Mononuclear cell (primary cell): ENCODE results near the gene PDIA4. TPM values are rescaled to one million over a fixed set of nuclear protein-coding genes. Genes with fewer than 3 reads are reported as not detected.
A peak's percentile ranks its signal among the peaks of the same experiment; 100 is the strongest.
"Not testable (repeated sequence)": the region's sequence is repeated elsewhere in the genome, so short reads cannot be mapped to it uniquely, and the experiment has no call there.

Source experiments
- H3K27me3 ChIP-seq: 2 replicates; pipeline ENCODE4 v1.6.0; 2011; ENCODE audit warnings: low read length, control low read depth; ENCODE audit not compliant: insufficient read depth
- H3K4me1 ChIP-seq: 2 replicates; pipeline ENCODE4 v1.5.1; 2011; ENCODE audit warnings: mild to moderate bottlenecking, low read length, control low read depth; ENCODE audit not compliant: insufficient read depth
- H3K4me3 ChIP-seq: 2 replicates; pipeline ENCODE4 v1.5.1; 2011; ENCODE audit warnings: mild to moderate bottlenecking, low read length, moderate library complexity
- H3K9me3 ChIP-seq: 2 replicates; pipeline ENCODE4 v1.5.1; 2011; ENCODE audit warnings: low read depth, mild to moderate bottlenecking, control low read depth, low read length
- total RNA-seq: library from RNA; depleted of rRNA; stranded (reverse); fragments of >200 nt; gene quantifications from one replicate; pipeline ENCODE4 v1.2.3, GENCODE V29; 2012

Gene PDIA4
- total RNA-seq, result 34.9 TPM

- no peaks in the 10 kb centered on the region for H3K9me3 ChIP-seq
- H3K4me3 ChIP-seq, result peak within 1 kb of the TSS; percentile 74
- peaks cover 31% of the 10 kb centered on the region for H3K4me1 ChIP-seq
Observed at GRCh38 chr7:149028346-149029109, at the start of gene PDIA4. PDIA4 (minus strand) TSS chr7:149028505; CDS start chr7:149028408, 97 bp downstream.

GRCh38 chr7:149077594-149077993 lies 49.3 kb upstream of the PDIA4 start:
- H3K27me3 ChIP-seq, result no peaks in the 10 kb centered on the region
- peaks cover 7% of the 10 kb centered on the region for H3K4me1 ChIP-seq
- no peaks in the 10 kb centered on the region for H3K9me3 ChIP-seq
- no peak overlapping the region for H3K4me3 ChIP-seq

More at GRCh38 chr7:149028346-149029109, at the start of gene PDIA4:
- H3K27me3 ChIP-seq, result no peaks in the 10 kb centered on the region

GRCh38 chr7:149075286-149075685 lies 47.0 kb upstream of the PDIA4 start:
- H3K4me1 ChIP-seq, result peaks cover 7% of the 10 kb centered on the region
- no peak overlapping the region for H3K4me3 ChIP-seq
- H3K27me3 ChIP-seq, result no peaks in the 10 kb centered on the region
- H3K9me3 ChIP-seq, result no peaks in the 10 kb centered on the region

GRCh38 chr7:149074116-149074885 lies 46.0 kb upstream of the PDIA4 start:
- Histone ChIP-seq H3K4me3 (no peak overlapping the region), H3K9me3 (no peaks in the 10 kb centered on the region), H3K27me3 (no peaks in the 10 kb centered on the region), H3K4me1 (peaks cover 7% of the 10 kb centered on the region)

GRCh38 chr7:149072438-149072775 lies 44.1 kb upstream of the PDIA4 start:
- H3K4me1 ChIP-seq, result peaks cover 7% of the 10 kb centered on the region
- H3K4me3 ChIP-seq, result no peak overlapping the region
- H3K27me3 ChIP-seq, result no peaks in the 10 kb centered on the region
- H3K9me3 ChIP-seq, result no peaks in the 10 kb centered on the region

GRCh38 chr7:149071641-149072437 lies 43.5 kb upstream of the PDIA4 start:
- H3K9me3 ChIP-seq, result no peaks in the 10 kb centered on the region
- peak overlapping the region; percentile 16 for H3K4me3 ChIP-seq
- H3K27me3 ChIP-seq, result no peaks in the 10 kb centered on the region

GRCh38 chr7:149071182-149071635 lies 42.9 kb upstream of the PDIA4 start:
- Histone ChIP-seq H3K4me1 (peaks cover 7% of the 10 kb centered on the region), H3K27me3 (no peaks in the 10 kb centered on the region), H3K9me3 (no peaks in the 10 kb centered on the region), H3K4me3 (peak overlapping the region; percentile 16)

More at GRCh38 chr7:149071641-149072437, 43.5 kb upstream of the PDIA4 start:
- peaks cover 7% of the 10 kb centered on the region for H3K4me1 ChIP-seq

GRCh38 chr7:149070372-149071125 lies 42.2 kb upstream of the PDIA4 start:
- Histone ChIP-seq H3K9me3 (no peaks in the 10 kb centered on the region), H3K4me1 (peaks cover 7% of the 10 kb centered on the region), H3K27me3 (no peaks in the 10 kb centered on the region), H3K4me3 (no peak overlapping the region)

- Histone ChIP-seq H3K4me1 (no peaks in the 10 kb centered on the region), H3K9me3 (no peaks in the 10 kb centered on the region), H3K27me3 (no peaks in the 10 kb centered on the region), H3K4me3 (no peak overlapping the region)
Observed at GRCh38 chr7:149067869-149068268, 39.6 kb upstream of the PDIA4 start.

- Histone ChIP-seq H3K4me1 (no peaks in the 10 kb centered on the region), H3K4me3 (no peak overlapping the region), H3K27me3 (no peaks in the 10 kb centered on the region), H3K9me3 (no peaks in the 10 kb centered on the region)
Observed at GRCh38 chr7:149063476-149063875, 35.2 kb upstream of the PDIA4 start.

GRCh38 chr7:149062217-149062899 lies 34.1 kb upstream of the PDIA4 start:
- not testable (repeated sequence) for H3K4me3 ChIP-seq, H3K27me3 ChIP-seq, H3K9me3 ChIP-seq, H3K4me1 ChIP-seq

- Histone ChIP-seq H3K9me3 (no peaks in the 10 kb centered on the region), H3K4me3 (no peak overlapping the region), H3K27me3 (no peaks in the 10 kb centered on the region)
Observed at GRCh38 chr7:149060156-149060555, 31.9 kb upstream of the PDIA4 start.

GRCh38 chr7:149053885-149054284 lies 25.6 kb upstream of the PDIA4 start:
- Histone ChIP-seq H3K9me3 (no peaks in the 10 kb centered on the region), H3K4me1 (no peaks in the 10 kb centered on the region), H3K4me3 (no peak overlapping the region), H3K27me3 (no peaks in the 10 kb centered on the region)

More at GRCh38 chr7:149060156-149060555, 31.9 kb upstream of the PDIA4 start:
- no peaks in the 10 kb centered on the region for H3K4me1 ChIP-seq

- no peaks in the 10 kb centered on the region for H3K9me3 ChIP-seq
- no peaks in the 10 kb centered on the region for H3K27me3 ChIP-seq
- H3K4me3 ChIP-seq, result no peak overlapping the region
- no peaks in the 10 kb centered on the region for H3K4me1 ChIP-seq
Observed at GRCh38 chr7:149053384-149053783, 25.1 kb upstream of the PDIA4 start.
